Measurements from ENCODE around the gene PPP2R5C. TPM values are rescaled to one million over a fixed set of nuclear protein-coding genes. Genes with fewer than 3 reads are reported as not detected.

The PPP2R5C gene
- total RNA-seq, 1 donor from 2014 or later: 227 TPM

DNA sequence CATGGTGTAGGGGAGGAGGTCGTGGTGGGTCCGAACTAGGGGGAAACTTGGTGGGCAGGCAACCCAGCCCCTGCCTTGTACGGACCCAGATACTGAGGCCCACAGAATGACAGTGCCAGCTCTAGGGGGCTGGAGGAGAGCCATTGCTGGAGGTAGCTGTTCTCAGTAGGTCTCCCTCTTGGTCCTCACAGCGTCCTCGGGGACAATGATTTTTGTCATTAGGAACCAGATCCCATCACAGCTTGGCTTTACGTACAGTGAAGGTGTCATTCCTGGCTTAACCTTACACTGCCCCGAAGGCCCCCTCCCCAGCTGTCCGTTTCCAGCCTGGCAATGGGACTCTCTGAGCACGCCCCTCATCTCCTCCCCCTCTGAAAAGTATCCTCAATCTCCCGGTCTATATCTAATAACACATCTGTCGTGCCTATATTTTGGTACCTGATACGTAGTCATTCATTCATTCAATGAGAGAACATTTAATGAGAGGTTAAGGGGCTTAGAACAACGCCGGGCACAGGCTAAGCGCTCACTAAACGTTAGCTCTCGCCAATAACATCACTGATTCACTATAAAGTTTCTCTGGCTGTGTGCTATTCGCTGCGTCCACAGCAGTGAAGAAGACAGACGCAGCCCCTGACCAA lies 202.3 kb downstream of the PPP2R5C start:
- POLR2A ChIA-PET: interaction anchor here (0.6 to 3.2 kb wide), 3 partner anchors 15 to 193 kb away, joined by 3 to 15 read pairs (median 4); no protein-coding TSS in a partner anchor
- peak overlapping the region; percentile 53 for H3K4me3 Mint-ChIP-seq
- H3K27ac Mint-ChIP-seq: peak overlapping the region; percentile 61
- no peaks in the 10 kb centered on the region for H3K9me3 Mint-ChIP-seq
- DNase-seq (no peak), ATAC-seq (ENCODE audit: low read depth) (no peak)
- no peaks in the 10 kb centered on the region for H3K27me3 Mint-ChIP-seq
- CTCF ChIA-PET: interaction anchor here (0.6 to 1.0 kb wide), 3 partner anchors 29 to 353 kb away, joined by 3 read pairs; no protein-coding TSS in a partner anchor
- intact Hi-C loops (cut with micrococcal nuclease): loop anchor here (1.0 to 5.0 kb wide), 8 partner anchors 15 to 1424 kb away; partner anchors contain the start of genes CINP, HSP90AA1, MARK3 and TECPR2
- H3K4me1 Mint-ChIP-seq: peaks cover 37% of the 10 kb centered on the region
- H3K36me3 Mint-ChIP-seq (ENCODE audit: low read depth): peaks cover 5% of the 10 kb centered on the region
- no peak for TF ChIP-seq CTCF (IDR thresholded peaks at IDR 0.05)

DNA sequence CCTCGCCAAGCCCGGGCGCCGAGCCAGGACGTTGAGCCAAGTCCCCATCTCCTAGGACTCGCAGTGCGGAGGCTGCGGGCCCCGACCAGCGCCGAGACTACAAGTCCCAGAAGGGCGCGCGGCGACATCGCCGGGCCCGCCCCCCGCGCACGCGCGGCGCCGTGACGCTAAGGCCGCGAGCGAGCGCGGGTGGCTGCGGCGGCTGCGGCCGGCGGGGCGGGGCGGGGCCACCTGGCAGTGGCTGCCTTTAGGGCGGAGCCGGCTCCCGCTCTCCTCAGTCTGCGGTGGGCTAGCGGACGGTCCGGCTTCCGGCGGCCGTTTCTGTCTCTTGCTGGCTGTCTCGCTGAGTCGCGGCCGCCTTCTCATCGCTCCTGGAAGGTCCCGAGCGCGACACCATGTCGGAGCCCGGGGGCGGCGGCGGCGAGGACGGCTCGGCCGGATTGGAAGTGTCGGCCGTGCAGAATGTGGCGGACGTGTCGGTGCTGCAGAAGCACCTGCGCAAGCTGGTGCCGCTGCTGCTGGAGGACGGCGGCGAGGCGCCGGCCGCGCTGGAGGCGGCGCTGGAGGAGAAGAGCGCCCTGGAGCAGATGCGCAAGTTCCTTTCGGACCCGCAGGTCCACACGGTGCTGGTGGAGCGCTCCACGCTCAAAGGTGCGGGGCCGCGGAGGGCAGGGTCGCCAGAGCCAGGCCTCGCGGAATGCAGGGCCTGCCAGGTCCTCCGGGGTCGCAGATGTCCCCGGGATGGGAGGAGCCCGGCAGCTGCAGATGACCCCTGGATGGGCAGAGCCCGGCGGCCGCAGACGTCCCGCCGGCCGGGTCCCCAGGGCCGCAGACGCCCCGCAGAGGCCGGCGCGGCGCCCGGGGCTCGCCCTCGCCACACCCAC lies 203.0 kb downstream of the PPP2R5C start, which contains the start of gene DYNC1H1:
DYNC1H1 (plus strand) TSS at position 277 of the 884 bp plus-strand sequence; CDS start at position 396, 119 bp downstream.
- H3K4me3 Mint-ChIP-seq: peak within 1 kb of the TSS; percentile 92
- TF ChIP-seq CTCF (IDR thresholded peaks at IDR 0.05): no peak
- DNase-seq: peak; percentile 92
- H3K4me1 Mint-ChIP-seq: peaks cover 44% of the 10 kb centered on the region
- H3K9me3 Mint-ChIP-seq: no peaks in the 10 kb centered on the region
- CTCF ChIA-PET: interaction anchor here (1.2 to 1.9 kb wide), 2 partner anchors 194 to 349 kb away, joined by 3 to 5 read pairs; no protein-coding TSS in a partner anchor
- POLR2A ChIA-PET: interaction anchor here (0.5 to 3.2 kb wide), 14 partner anchors 12 to 378 kb away, joined by 3 to 15 read pairs (median 4); no protein-coding TSS in a partner anchor
- peaks cover 10% of the 10 kb centered on the region for H3K36me3 Mint-ChIP-seq (ENCODE audit: low read depth)
- H3K27ac Mint-ChIP-seq: peak within 1 kb of the TSS; percentile 93
- no peaks in the 10 kb centered on the region for H3K27me3 Mint-ChIP-seq
- intact Hi-C loops (cut with micrococcal nuclease): loop anchor here (1.0 to 5.0 kb wide), 8 partner anchors 16 to 1423 kb away; partner anchors contain the start of genes CINP, HSP90AA1, MARK3 and TECPR2
- ATAC-seq (ENCODE audit: low read depth): peak; percentile 87

DNA sequence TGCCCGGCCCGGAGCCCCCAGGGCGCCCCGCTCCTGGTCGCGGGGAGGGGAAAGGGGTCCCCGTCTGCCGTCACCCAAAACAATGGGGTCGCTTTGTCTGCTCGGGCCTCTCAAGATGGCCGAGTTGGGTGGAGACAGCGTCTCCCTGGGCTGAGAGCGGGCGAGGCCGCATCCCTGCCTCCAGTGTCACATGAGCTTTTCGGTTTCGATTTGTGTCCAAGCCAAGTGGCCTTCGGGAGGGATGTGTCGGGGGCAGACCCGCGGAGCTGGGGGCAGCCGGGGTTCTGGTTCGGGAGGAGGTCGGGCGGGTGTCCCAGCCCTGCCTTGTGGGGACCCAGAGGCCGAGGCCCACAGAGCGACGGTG lies 203.7 kb downstream of the PPP2R5C start:
- Mint-ChIP-seq H3K36me3 (ENCODE audit: low read depth) (peaks cover 12% of the 10 kb centered on the region), H3K4me3 (peak overlapping the region; percentile 90), H3K9me3 (no peaks in the 10 kb centered on the region), H3K27ac (peak overlapping the region; percentile 74), H3K4me1 (peaks cover 48% of the 10 kb centered on the region), H3K27me3 (no peaks in the 10 kb centered on the region)
- intact Hi-C loops (cut with micrococcal nuclease): no loop called here
- ChIA-PET POLR2A (interaction anchor here (0.5 to 3.2 kb wide), 14 partner anchors 12 to 377 kb away, joined by 3 to 15 read pairs (median 4); no protein-coding TSS in a partner anchor), CTCF (interaction anchor here (1.2 to 1.9 kb wide), 2 partner anchors 194 to 349 kb away, joined by 3 to 5 read pairs; no protein-coding TSS in a partner anchor)
- ATAC-seq (ENCODE audit: low read depth) (peak; percentile 16), DNase-seq (peak; percentile 54)
- no peak for TF ChIP-seq CTCF (IDR thresholded peaks at IDR 0.05)

DNA sequence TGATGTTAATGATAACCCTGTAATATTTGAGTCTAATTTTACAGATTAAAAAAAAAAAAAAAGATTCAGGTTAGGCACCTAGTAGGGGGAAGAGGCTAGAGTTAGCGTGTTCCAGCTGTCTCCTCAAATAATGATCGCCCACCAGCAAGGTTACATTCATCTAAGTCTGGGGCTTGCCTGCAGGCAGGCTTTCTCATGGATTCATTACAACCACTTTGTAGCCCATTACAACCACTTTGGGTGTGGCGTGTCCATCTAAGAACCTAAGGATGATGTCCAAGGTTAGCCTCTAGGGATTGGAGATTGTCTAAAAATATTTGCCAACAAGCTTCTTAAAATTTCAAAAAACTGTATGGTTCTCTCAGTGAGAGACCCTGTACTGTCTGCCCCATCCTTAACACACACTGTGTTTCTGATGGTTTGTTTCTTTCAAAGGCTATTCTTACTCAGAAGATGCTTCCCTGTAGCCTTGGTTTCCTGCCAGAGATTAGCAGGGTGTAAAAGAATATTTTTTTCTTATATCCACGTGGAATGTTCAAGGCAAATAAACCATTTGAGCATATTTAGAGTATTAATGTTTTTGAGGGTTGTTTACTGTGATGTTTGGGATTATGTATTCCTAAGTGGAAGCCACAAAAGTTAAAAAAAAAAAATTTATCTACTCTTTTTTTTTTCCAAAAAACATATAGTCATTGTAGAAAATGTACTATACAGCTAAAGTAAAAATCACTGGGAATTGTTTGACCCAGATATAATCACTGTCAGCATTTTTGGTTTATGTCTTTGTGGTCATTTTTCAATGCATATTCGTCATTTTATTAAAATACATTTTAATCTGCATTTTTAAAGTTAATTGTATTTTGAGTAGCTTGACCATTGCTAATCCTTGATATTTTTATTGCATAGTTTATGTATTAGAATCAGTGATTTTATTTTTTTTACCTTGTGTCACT lies 204.5 kb downstream of the PPP2R5C start:
- no peaks in the 10 kb centered on the region for H3K9me3 Mint-ChIP-seq
- no peaks in the 10 kb centered on the region for H3K27me3 Mint-ChIP-seq
- no peak for TF ChIP-seq CTCF (IDR thresholded peaks at IDR 0.05)
- ATAC-seq (ENCODE audit: low read depth) (no peak), DNase-seq (no peak)
- H3K4me3 Mint-ChIP-seq: peak overlapping the region; percentile 90
- H3K27ac Mint-ChIP-seq: peak overlapping the region; percentile 74
- H3K4me1 Mint-ChIP-seq: peaks cover 49% of the 10 kb centered on the region
- intact Hi-C loops (cut with micrococcal nuclease): no loop called here
- ChIA-PET POLR2A (interaction anchor here (0.6 to 3.2 kb wide), 10 partner anchors 17 to 259 kb away, joined by 3 to 15 read pairs (median 4); no protein-coding TSS in a partner anchor), CTCF (interaction anchor here (0.6 to 1.9 kb wide), 3 partner anchors 195 to 348 kb away, joined by 3 to 5 read pairs (median 3); no protein-coding TSS in a partner anchor)
- H3K36me3 Mint-ChIP-seq (ENCODE audit: low read depth): peaks cover 12% of the 10 kb centered on the region

Measured in activated B cell treated with CpG ODN at 0.5 μM for 24 hours (primary cell).